Activated CD8-positive, alpha-beta memory T cell treated with anti-CD3 and anti-CD28 coated beads, Interleukin-2, amount 50 U/mL, for 4 hours (primary cell): Measurements from ENCODE around the gene TMEM41B.
"Not testable (repeated sequence)": the region's sequence is repeated elsewhere in the genome, so short reads cannot be mapped to it uniquely, and the experiment has no call there.

ENCODE experiments used
- DNase-seq: peaks from one replicate; pipeline ENCODE4 v3.0.0-alpha.2; 2020

Gene TMEM41B

GRCh38 chr11:9258279-9258678 is 56.1 kb downstream of the TMEM41B start:
- DNase-seq = not testable (repeated sequence)

DNA sequence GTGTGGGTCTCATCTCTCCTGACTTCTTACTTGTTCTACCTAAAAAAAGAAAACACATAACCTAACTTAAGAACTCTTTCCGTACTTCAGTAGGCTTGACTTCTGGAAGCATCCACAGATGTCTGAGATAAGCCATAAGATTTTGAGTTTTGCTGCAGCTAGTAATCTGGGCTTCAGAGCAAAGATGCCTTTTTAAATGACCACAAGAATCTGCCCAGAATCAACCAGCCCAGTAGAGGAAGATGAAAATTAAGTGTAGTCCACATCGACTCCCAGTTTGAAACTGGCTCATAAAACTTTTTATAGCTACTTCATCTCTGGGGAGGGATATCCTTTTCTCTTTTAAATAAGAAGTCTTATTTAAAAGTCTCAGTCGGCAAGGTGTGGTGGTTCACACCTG is 60.0 kb downstream of the TMEM41B start:
- no peak for DNase-seq

DNA sequence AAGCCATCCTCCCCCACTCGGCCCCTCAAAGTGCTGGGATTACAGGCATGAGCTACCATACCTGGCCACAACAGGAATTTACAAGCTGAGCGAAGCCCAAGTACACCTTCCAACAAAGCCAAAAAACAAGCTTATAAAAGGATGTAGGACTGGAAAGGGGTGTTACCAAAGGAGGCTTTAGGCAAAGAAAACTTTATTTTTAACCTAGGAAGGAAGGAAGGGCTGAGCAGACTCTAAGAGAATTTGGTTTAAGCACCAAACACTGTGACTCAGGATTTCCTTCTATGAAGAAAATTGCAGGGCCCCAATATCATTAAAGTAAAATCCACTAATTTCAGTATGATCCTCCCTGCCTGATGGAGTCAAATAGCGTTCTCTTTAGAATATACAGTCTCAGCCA is 61.3 kb downstream of the TMEM41B start:
- no peak for DNase-seq

DNA sequence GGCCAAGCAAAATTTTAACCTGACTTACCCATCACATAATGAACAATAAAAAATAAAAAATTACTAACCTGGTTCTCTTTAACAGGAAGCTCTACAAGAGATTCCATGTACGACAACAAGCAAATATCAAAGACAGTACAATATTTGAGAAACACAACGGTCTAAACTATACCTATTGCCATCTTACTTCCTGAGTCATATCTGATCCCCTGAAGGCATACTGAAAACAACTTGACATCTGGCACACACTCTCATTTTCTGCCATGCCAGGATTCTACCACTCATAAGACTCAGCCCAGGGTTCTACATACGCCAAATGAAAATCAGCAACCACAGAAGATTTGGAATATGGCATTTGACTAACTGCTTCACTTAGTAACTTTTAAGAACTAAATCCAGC is 63.1 kb downstream of the TMEM41B start:
- no peak for DNase-seq

GRCh38 chr11:9250139-9250582 is 64.2 kb downstream of the TMEM41B start:
- no peak for DNase-seq

- no peak for DNase-seq
These were observed 65.1 kb downstream of the TMEM41B start for GRCh38 chr11:9249252-9249651.

GRCh38 chr11:9247863-9248262 is 66.5 kb downstream of the TMEM41B start:
- no peak for DNase-seq

DNA sequence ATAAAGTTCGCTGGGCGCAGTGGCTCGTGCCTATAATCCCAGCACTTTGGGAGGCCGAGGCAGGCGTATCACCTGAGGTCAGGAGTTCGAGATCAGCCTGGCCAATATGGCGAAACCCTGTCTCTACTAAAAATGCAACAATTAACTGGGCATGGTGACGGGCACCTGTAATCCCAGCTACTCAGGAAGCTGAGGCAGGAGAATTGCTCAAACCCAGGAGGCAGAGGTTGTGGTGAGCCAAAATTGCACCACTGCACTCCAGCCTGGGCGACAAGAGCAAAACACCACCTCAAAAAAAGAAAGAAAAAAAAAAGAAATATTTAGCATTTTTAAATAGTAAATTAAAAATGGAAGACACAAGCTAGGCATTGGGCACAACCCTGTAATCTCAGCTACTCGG is 78.2 kb downstream of the TMEM41B start:
- DNase-seq = not testable (repeated sequence)

DNA sequence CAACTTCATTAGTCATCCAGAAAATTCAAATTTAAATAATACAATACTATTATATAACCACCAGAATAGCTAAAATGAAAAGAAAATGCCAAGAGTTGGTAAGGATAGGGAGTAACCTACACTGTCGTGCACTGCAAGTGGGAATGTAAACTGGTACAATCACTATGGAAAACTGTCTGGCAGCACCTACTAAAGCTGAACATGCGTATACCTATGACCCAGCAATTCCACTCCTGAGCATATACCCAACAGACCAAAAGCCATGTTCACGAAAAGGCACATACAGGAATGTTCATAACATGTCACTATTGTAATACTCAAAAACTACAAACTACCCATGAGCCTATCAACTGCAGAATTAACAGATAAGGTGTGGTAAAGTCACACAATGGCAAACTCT is 81.9 kb downstream of the TMEM41B start:
- DNase-seq = no peak

- no peak for DNase-seq
These were observed 82.6 kb downstream of the TMEM41B start for GRCh38 chr11:9231848-9232177.
